Keratinocyte (primary cell): ENCODE measurements around the gene TOX2.

Source experiments
- EZH2 ChIP-seq: IDR thresholded peaks from one replicate; pipeline ENCODE4 v1.6.1; 2012; ENCODE audit warnings: inconsistent platforms, mild to moderate bottlenecking, low read length, moderate library complexity
- TF ChIP-seq, protein P1 (sequence below), 3 experiments: IDR thresholded peaks in 1 of 3; conservative IDR thresholded peaks in 1 of 3; optimal IDR thresholded peaks in 1 of 3; 2 replicates in 2 of 3; 3 replicates in 1 of 3; pipeline versions ENCODE3 to v1.5.1; 2011; ENCODE audit warnings: low read length in 3 of 3, mild to moderate bottlenecking in 3 of 3, moderate library complexity in 2 of 3, control low read depth in 1 of 3, inconsistent platforms in 1 of 3; ENCODE audit not compliant: insufficient read depth in 2 of 3; ENCODE audit errors: extremely low read depth in 1 of 3

DNA sequence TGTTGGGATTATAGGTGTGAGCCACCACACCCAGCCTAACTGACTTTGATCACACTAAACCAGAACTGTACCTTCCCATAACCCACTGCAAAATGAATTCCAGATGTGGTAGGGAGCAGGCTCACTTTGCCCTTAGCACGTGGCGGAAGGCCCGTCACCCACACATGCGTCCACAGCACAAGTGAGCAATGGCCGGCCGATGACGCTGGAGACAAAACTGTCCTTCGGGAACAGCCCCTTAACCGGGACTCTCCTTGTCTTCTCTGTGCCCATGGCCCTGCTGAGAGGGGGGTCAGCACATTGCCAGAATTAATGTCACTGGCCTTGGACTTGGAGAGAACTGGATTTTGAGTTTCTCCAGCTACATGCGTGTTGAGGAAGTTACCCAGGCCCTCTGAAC lies 107.2 kb downstream of the TOX2 start:
- TF ChIP-seq, protein P1, sequence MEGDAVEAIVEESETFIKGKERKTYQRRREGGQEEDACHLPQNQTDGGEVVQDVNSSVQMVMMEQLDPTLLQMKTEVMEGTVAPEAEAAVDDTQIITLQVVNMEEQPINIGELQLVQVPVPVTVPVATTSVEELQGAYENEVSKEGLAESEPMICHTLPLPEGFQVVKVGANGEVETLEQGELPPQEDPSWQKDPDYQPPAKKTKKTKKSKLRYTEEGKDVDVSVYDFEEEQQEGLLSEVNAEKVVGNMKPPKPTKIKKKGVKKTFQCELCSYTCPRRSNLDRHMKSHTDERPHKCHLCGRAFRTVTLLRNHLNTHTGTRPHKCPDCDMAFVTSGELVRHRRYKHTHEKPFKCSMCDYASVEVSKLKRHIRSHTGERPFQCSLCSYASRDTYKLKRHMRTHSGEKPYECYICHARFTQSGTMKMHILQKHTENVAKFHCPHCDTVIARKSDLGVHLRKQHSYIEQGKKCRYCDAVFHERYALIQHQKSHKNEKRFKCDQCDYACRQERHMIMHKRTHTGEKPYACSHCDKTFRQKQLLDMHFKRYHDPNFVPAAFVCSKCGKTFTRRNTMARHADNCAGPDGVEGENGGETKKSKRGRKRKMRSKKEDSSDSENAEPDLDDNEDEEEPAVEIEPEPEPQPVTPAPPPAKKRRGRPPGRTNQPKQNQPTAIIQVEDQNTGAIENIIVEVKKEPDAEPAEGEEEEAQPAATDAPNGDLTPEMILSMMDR (optimal IDR thresholded peaks at IDR 0.05 in 1 of 3, IDR thresholded peaks at IDR 0.05 in 1 of 3, conservative IDR thresholded peaks at IDR 0.05 in 1 of 3; ENCODE audit: extremely low read depth in 1 of 3, insufficient read depth in 2 of 3, low read length in 3 of 3) = no peak
- no peak for TF ChIP-seq EZH2
